Breast epithelium (tissue), 4 donors: ENCODE results near the gene FZD10. TPM values are rescaled to one million over a fixed set of nuclear protein-coding genes. Genes with fewer than 3 reads are reported as not detected.
A peak's percentile ranks its signal among the peaks of the same experiment; 100 is the strongest.

ENCODE experiments used
- DNase-seq, 2 donors: peaks; one replicate each; pipeline ENCODE4 v3.0.0-alpha.2; 2019; ENCODE audit warnings: low spot score in 2 of 2
- H3K27ac ChIP-seq, 2 donors: fragments of 200-600 bp; sonication (generic) in 1 of 2; one replicate each; pipeline ENCODE4 v1.5.1; 2016 to 2019; ENCODE audit warnings: mild to moderate bottlenecking in 1 of 2
- H3K27me3 ChIP-seq, 2 donors: fragments of 200-600 bp; sonication (generic) in 1 of 2; one replicate each; pipeline versions ENCODE4 v1.5.1 to v1.6.0; 2017 to 2019; ENCODE audit warnings: control low read depth in 1 of 2, mild to moderate bottlenecking in 1 of 2
- H3K36me3 ChIP-seq: fragments of 200-600 bp; one replicate; pipeline ENCODE4 v1.5.1; 2019
- H3K4me1 ChIP-seq, 2 donors: fragments of 200-600 bp; sonication (generic); one replicate each; pipeline ENCODE4 v1.5.1; 2016 to 2019; ENCODE audit warnings: control low read depth in 1 of 2
- H3K4me3 ChIP-seq, 3 donors: fragments of 200-600 bp; sonication (generic); 1 replicate in 2 of 3; 2 replicates in 1 of 3; pipeline ENCODE4 v1.5.1; 2016 to 2019; ENCODE audit warnings: mild to moderate bottlenecking in 3 of 3, moderate library complexity in 2 of 3
- H3K9me3 ChIP-seq, 2 donors: fragments of 200-600 bp; sonication (generic) in 1 of 2; one replicate each; pipeline ENCODE4 v1.5.1; 2016 to 2019; ENCODE audit warnings: control low read depth in 1 of 2
- POLR2A ChIP-seq: fragments of 450-650 bp; IDR thresholded peaks from one replicate; pipeline ENCODE4 v1.6.1; 2016; ENCODE audit warnings: antibody characterized with exemption, mild to moderate bottlenecking, moderate library complexity
- POLR2AphosphoS5 ChIP-seq, 3 donors: sonication (generic); formaldehyde crosslinking; IDR thresholded peaks; one replicate each; pipeline ENCODE4 v1.6.1; 2017; ENCODE audit warnings: antibody characterized with exemption in 3 of 3
- intact Hi-C: fragments of 100-400 bp; cut with DNase I; formaldehyde crosslinking; loops from one replicate; pipeline ENCODE4 v1.15.1; 2023; ENCODE audit warnings: low total_unique reads
- total RNA-seq, 3 donors: library from RNA; depleted of rRNA; stranded (reverse); fragments of >200 nt; gene quantifications; one replicate each; pipeline ENCODE4 v1.1.0, GENCODE V29; 2016
- TF ChIP-seq, protein P1 (sequence below), 3 donors: fragments of 450-650 bp; IDR thresholded peaks; one replicate each; pipeline ENCODE4 v1.5.1; 2016 to 2017; ENCODE audit warnings: antibody characterized with exemption in 3 of 3, mild to moderate bottlenecking in 3 of 3, moderate library complexity in 3 of 3

Gene FZD10
- total RNA-seq, 3 donors from 2014 or later: 0.48 to 2.0 (median 1.8) TPM

DNA sequence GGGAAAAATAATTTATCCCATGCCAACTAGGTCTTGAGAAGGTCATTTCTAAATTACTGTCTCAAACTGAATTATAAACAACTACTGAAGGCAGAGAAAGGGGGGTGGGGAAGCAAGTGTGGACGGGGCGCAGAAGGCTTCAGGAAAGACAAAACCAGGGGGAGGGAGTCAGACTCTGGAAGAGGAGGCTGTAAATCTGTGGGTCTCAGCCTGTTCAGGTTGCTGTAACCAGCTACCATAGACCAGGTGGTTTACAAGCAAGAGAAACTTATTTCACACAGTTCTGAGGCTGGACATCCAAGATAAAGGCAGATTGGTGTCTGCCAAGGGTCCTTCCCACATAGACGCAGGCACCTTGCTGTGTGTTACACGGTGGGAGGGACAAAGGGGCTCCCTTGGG is 39.9 kb upstream of the FZD10 start:
- DNase-seq: no peak
- intact Hi-C loops: no loop called here
- Histone ChIP-seq H3K36me3 (no peaks in the 10 kb centered on the region), H3K27me3 (no peaks in the 10 kb centered on the region), H3K27ac (peak overlapping the region; percentile 5 to 63), H3K9me3 (no peaks in the 10 kb centered on the region), H3K4me3 (no peak overlapping the region), H3K4me1 (peaks cover 0 to 11% of the 10 kb centered on the region in 2 donors)
- TF ChIP-seq POLR2AphosphoS5 (IDR thresholded peaks at IDR 0.05) (no peak), POLR2A (no peak)
- TF ChIP-seq, protein P1, sequence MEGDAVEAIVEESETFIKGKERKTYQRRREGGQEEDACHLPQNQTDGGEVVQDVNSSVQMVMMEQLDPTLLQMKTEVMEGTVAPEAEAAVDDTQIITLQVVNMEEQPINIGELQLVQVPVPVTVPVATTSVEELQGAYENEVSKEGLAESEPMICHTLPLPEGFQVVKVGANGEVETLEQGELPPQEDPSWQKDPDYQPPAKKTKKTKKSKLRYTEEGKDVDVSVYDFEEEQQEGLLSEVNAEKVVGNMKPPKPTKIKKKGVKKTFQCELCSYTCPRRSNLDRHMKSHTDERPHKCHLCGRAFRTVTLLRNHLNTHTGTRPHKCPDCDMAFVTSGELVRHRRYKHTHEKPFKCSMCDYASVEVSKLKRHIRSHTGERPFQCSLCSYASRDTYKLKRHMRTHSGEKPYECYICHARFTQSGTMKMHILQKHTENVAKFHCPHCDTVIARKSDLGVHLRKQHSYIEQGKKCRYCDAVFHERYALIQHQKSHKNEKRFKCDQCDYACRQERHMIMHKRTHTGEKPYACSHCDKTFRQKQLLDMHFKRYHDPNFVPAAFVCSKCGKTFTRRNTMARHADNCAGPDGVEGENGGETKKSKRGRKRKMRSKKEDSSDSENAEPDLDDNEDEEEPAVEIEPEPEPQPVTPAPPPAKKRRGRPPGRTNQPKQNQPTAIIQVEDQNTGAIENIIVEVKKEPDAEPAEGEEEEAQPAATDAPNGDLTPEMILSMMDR (IDR thresholded peaks at IDR 0.05): no peak

DNA sequence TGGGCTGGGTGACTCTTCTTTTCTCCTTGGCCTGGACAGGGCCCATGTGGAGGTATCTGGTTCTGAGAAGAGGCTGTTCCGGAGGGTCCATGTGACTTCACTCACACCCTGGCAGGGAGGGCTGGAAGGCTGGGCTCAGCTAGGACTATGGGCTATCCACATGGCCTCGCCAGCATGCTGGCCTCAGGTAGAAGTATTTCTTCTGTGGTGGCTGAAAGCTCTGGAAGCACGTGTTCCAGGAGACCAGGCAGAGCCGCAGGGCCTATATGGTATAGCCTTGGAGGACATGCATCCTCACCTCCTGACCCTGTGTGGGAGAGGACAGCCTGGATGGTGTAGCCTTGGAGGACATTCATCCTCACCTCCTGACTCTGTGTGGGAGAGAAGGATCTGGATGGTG is 38.2 kb upstream of the FZD10 start:
- TF ChIP-seq POLR2A: no peak
- TF ChIP-seq POLR2AphosphoS5 (IDR thresholded peaks at IDR 0.05): no peak
- TF ChIP-seq, protein P1 (IDR thresholded peaks at IDR 0.05): no peak
- intact Hi-C loops: no loop called here
- H3K36me3 ChIP-seq: no peaks in the 10 kb centered on the region

DNA sequence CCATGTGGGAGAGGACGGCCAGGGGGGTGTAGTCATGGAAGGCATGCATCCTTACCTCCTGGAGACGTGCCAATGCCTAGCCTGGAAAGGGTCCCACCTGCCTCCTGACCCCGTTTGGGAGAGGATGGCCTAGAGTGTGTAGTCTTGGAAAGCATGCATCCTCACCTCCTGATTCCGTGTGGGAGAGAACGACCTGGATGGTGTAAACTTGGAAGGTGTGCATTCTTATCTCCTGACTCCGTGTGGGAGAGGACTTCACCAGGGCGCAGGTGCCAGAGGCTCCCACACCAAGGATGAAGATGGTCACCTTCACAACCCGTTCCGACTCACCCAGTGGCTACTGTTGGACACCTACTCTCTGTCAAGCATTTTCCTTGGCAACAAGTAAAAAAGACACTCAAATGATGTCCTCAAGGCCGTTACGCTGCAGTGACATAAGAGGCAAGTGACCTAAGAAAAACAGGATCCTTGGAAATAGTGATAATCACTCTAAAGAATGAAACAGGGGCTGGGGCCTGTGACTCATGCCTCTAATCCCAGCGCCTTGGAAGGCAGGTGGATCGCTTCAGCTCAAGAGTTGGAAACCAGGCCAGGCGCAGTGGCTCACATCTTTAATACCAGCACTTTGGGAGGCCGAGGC is 37.5 kb upstream of the FZD10 start:
- H3K9me3 ChIP-seq: no peaks in the 10 kb centered on the region
- no peak for DNase-seq
- no peaks in the 10 kb centered on the region for H3K36me3 ChIP-seq
- no peak overlapping the region for H3K27ac ChIP-seq
- H3K27me3 ChIP-seq: no peaks in the 10 kb centered on the region
- intact Hi-C loops: no loop called here
- H3K4me1 ChIP-seq: peaks cover 7 to 20% of the 10 kb centered on the region in 2 donors
- no peak for TF ChIP-seq POLR2AphosphoS5 (IDR thresholded peaks at IDR 0.05)
- TF ChIP-seq, protein P1 (IDR thresholded peaks at IDR 0.05): no peak
- no peak for TF ChIP-seq POLR2A
- H3K4me3 ChIP-seq: no peak overlapping the region

More for the DNA sequence above, 38.2 kb upstream of the FZD10 start:
- H3K27ac ChIP-seq: no peak overlapping the region
- no peaks in the 10 kb centered on the region for H3K9me3 ChIP-seq
- H3K4me1 ChIP-seq: peaks cover 7 to 20% of the 10 kb centered on the region in 2 donors
- H3K4me3 ChIP-seq: no peak overlapping the region
- no peaks in the 10 kb centered on the region for H3K27me3 ChIP-seq
- no peak for DNase-seq

DNA sequence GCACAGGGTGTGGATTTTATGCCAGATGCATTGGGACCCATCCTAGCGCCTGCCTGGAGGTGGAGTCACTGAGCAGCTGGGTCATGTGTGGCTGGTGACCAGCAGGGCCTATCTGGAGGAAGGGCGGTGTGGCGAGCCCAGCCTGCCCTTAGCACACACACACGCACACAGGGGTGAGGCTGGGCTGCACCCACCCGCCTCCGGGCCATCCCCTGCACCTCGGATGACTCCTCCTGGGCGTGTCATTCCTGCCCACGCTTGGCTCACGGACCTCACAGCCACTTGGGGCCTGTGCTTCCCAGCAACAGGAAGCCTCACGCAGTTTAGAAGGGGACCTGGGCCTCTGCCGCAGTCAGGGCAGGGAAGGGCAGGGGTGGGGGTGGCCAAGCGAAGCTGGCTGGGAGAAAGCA is 36.2 kb upstream of the FZD10 start:
- Histone ChIP-seq H3K27me3 (no peaks in the 10 kb centered on the region), H3K27ac (peak overlapping the region; percentile 58 to 96), H3K9me3 (no peaks in the 10 kb centered on the region), H3K36me3 (no peaks in the 10 kb centered on the region), H3K4me1 (peaks cover 7 to 22% of the 10 kb centered on the region in 2 donors), H3K4me3 (peak overlapping the region in 1 of 3 donors; percentile 11)
- DNase-seq: peak in 1 of 2 donors; percentile 76
- intact Hi-C loops: no loop called here
- TF ChIP-seq POLR2AphosphoS5 (IDR thresholded peaks at IDR 0.05) (no peak), POLR2A (no peak)
- TF ChIP-seq, protein P1 (IDR thresholded peaks at IDR 0.05): no peak

DNA sequence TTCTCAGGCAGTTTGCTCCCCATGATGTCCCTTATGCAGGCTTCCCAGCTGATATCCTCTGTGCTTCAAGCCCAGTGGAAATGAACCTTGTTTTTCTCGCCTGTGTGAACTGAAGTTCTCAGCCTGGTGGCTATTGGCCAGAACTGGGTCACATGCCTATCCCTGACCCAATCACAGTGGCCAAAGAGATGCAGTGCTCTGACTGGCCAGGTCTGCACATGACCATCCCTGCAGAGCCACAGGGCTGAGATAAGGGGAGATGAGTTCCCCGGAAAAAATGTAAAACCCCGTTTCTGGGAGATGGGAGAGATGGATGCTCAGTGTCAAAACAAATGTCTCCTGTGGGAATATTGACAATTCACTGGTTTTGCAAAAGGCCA is 34.7 kb upstream of the FZD10 start:
- intact Hi-C loops: no loop called here
- no peaks in the 10 kb centered on the region for H3K9me3 ChIP-seq
- TF ChIP-seq POLR2AphosphoS5 (IDR thresholded peaks at IDR 0.05) (no peak), POLR2A (no peak)
- TF ChIP-seq, protein P1 (IDR thresholded peaks at IDR 0.05): no peak
- peak in 1 of 2 donors; percentile 46 for DNase-seq
- peaks cover 7 to 23% of the 10 kb centered on the region in 2 donors for H3K4me1 ChIP-seq
- H3K27ac ChIP-seq: peak overlapping the region; percentile 83 to 96
- peak overlapping the region in 1 of 3 donors; percentile 46 for H3K4me3 ChIP-seq
- H3K36me3 ChIP-seq: no peaks in the 10 kb centered on the region
- no peaks in the 10 kb centered on the region for H3K27me3 ChIP-seq
